Esophagus (tissue), 2 donors: ENCODE results near the gene FANK1. TPM values are rescaled to one million over a fixed set of nuclear protein-coding genes. Genes with fewer than 3 reads are reported as not detected.

Experiments used
- H3K27ac ChIP-seq, 2 donors: one replicate each; pipeline ENCODE4 v1.5.1; 2013; ENCODE audit warnings: low read depth in 2 of 2, mild to moderate bottlenecking in 2 of 2, inconsistent platforms in 1 of 2, low read length in 1 of 2, moderate library complexity in 1 of 2
- H3K27me3 ChIP-seq, 2 donors: one replicate each; pipeline ENCODE4 v1.6.1; 2013; ENCODE audit warnings: low read length in 2 of 2, control low read depth in 1 of 2, mild to moderate bottlenecking in 1 of 2; ENCODE audit not compliant: insufficient read depth in 2 of 2, control insufficient read depth in 1 of 2
- H3K36me3 ChIP-seq, 2 donors: one replicate each; pipeline ENCODE4 v1.6.1; 2013; ENCODE audit warnings: low read length in 1 of 2; ENCODE audit not compliant: control insufficient read depth in 2 of 2, insufficient read depth in 2 of 2
- H3K4me1 ChIP-seq, 2 donors: one replicate each; pipeline ENCODE4 v1.6.1; 2013; ENCODE audit warnings: low read length in 1 of 2; ENCODE audit not compliant: control insufficient read depth in 2 of 2, insufficient read depth in 2 of 2
- H3K4me3 ChIP-seq, 2 donors: one replicate each; pipeline ENCODE4 v1.5.1; 2013; ENCODE audit warnings: low read length in 2 of 2, mild to moderate bottlenecking in 2 of 2, low read depth in 1 of 2, moderate library complexity in 1 of 2
- H3K9me3 ChIP-seq, 2 donors: one replicate each; pipeline ENCODE4 v1.6.1; 2013; ENCODE audit warnings: mild to moderate bottlenecking in 2 of 2, low read depth in 1 of 2, low read length in 1 of 2, moderate library complexity in 1 of 2; ENCODE audit not compliant: control insufficient read depth in 2 of 2, insufficient read depth in 1 of 2
- WGBS, 2 donors: extraction: QIAGEN DNeasy Blood & Tissue Kit; methylation state at CpG; one replicate each; pipeline ENCODE4 v1.1.7; 2013; 5-methylcytosine and 5-hydroxymethylcytosine counted together
- polyA plus RNA-seq, 2 donors: library from polyadenylated mRNA; stranded (reverse); fragments of 200-250 nt; gene quantifications; one replicate each; pipeline ENCODE4 v1.2.3, GENCODE V29; 2013
- donor health status: healthy with polysubstance abuse.
- donor health status: Bipolar disorder and iron deficiency.

FANK1 gene
- polyA plus RNA-seq, 2 donors: 4.3 to 8.1 TPM

DNA sequence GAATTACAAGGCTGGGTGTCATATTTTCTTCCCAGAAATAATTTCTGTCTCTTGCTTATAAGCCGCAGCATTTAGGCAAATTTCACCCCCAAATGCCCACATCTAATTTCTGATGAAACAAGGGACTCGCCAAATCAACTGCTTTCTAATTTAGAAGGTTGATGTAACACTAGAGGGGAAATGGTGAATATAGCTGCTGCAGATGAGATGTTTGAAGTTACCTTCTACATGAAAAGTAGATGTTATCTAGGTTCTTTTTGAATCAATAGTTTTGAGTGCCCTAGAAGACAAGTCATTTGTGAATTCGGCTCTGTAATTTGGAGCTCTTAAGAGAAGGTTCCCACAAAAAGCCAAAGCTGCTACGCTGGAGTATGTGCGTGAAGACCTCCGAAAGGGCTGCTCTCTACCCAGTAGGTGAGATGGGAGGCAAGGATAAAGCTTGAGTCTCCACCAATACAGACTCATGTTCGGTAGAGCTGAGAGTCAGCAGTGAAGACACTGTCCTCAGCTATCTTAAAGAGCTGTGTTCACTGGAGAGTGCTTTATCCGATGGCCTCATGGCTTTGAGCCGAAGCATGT is 99.5 kb downstream of the FANK1 start:
- Histone ChIP-seq H3K4me3 (no peak overlapping the region), H3K27me3 (no peaks in the 10 kb centered on the region), H3K4me1 (no peaks in the 10 kb centered on the region), H3K36me3 (no peaks in the 10 kb centered on the region), H3K9me3 (no peaks in the 10 kb centered on the region), H3K27ac (no peak overlapping the region)
- 92 to 95% methylated on average over 9 of the region's 9 CpGs for WGBS, 2 donors

DNA sequence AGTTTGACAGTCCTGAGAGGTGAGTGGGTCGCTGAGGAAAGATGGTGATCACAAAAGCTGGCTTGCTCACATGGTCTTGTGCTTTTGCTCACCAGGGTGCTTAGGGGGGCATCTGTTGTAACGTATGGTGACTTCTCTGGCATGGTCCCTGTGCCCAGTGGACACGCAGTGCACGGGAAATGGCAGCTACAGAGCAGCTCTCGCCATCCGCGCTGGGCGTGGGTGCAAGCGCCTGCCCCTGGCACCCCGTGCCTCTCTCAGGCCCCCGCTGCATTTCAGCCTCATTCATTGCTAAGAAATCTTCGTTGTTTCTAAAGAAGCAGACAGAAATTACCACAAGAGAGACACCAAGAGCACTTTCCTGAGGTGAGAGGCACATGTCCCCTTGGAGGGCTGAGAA is 101.2 kb downstream of the FANK1 start:
- H3K4me1 ChIP-seq: peaks cover 0 to 3% of the 10 kb centered on the region in 2 donors
- no peak overlapping the region for H3K4me3 ChIP-seq
- H3K27me3 ChIP-seq: no peaks in the 10 kb centered on the region
- no peaks in the 10 kb centered on the region for H3K36me3 ChIP-seq
- no peaks in the 10 kb centered on the region for H3K9me3 ChIP-seq
- no peak overlapping the region for H3K27ac ChIP-seq
- WGBS, 2 donors: 93 to 94% methylated on average over 12 of the region's 12 CpGs

- no peaks in the 10 kb centered on the region for H3K36me3 ChIP-seq
- peaks cover 0 to 3% of the 10 kb centered on the region in 2 donors for H3K4me1 ChIP-seq
- 82 to 86% methylated on average over 3 of the region's 3 CpGs for WGBS, 2 donors
- H3K27me3 ChIP-seq: no peaks in the 10 kb centered on the region
- H3K4me3 ChIP-seq: no peak overlapping the region
- no peaks in the 10 kb centered on the region for H3K9me3 ChIP-seq
- no peak overlapping the region for H3K27ac ChIP-seq
Measured at GRCh38 chr10:125999694-126000093, 103.3 kb downstream of the FANK1 start.

DNA sequence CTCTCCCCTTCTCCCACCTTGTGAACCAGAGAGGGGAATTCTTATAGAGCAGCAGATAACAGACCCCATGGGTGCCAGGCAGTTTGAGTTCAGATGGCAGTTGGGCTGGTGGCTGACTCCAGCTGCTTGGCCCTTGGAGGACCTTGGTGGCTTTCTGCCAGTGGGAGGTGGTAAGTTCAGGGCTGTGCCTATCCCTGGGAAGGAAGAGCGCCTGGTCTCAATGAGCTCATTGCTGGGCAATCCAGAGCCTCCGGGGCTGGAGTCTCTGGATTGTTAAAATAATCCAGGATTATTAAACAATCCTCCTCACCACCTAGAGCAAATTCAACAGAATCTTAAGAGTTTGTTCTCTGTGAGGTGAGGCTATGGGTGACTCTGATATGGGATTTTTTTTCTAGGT is 105.2 kb downstream of the FANK1 start:
- H3K4me3 ChIP-seq: no peak overlapping the region
- WGBS, 2 donors: 59 to 63% methylated on average over 2 of the region's 2 CpGs
- no peaks in the 10 kb centered on the region for H3K27me3 ChIP-seq
- H3K27ac ChIP-seq: no peak overlapping the region
- peaks cover 0 to 3% of the 10 kb centered on the region in 2 donors for H3K4me1 ChIP-seq
- H3K9me3 ChIP-seq: no peaks in the 10 kb centered on the region
- no peaks in the 10 kb centered on the region for H3K36me3 ChIP-seq

GRCh38 chr10:126004752-126005151 is 108.4 kb downstream of the FANK1 start:
- Histone ChIP-seq H3K9me3 (no peaks in the 10 kb centered on the region), H3K27ac (no peak overlapping the region), H3K36me3 (no peaks in the 10 kb centered on the region), H3K27me3 (no peaks in the 10 kb centered on the region), H3K4me1 (peaks cover 0 to 3% of the 10 kb centered on the region in 2 donors), H3K4me3 (no peak overlapping the region)
- 84 to 85% methylated on average over 8 of the region's 8 CpGs for WGBS, 2 donors

- no peak overlapping the region for H3K27ac ChIP-seq
Measured at GRCh38 chr10:126006264-126006663, 109.9 kb downstream of the FANK1 start.

GRCh38 chr10:126006906-126007305 is 110.5 kb downstream of the FANK1 start:
- Histone ChIP-seq H3K36me3 (no peaks in the 10 kb centered on the region), H3K27ac (no peak overlapping the region), H3K4me3 (no peak overlapping the region), H3K27me3 (no peaks in the 10 kb centered on the region), H3K9me3 (no peaks in the 10 kb centered on the region), H3K4me1 (no peaks in the 10 kb centered on the region)
- 91 to 94% methylated on average over 2 of the region's 2 CpGs for WGBS, 2 donors

More at GRCh38 chr10:126006264-126006663, 109.9 kb downstream of the FANK1 start:
- peaks cover 0 to 3% of the 10 kb centered on the region in 2 donors for H3K4me1 ChIP-seq
- no peaks in the 10 kb centered on the region for H3K27me3 ChIP-seq
- H3K36me3 ChIP-seq: no peaks in the 10 kb centered on the region
- no peak overlapping the region for H3K4me3 ChIP-seq
- H3K9me3 ChIP-seq: no peaks in the 10 kb centered on the region
- 76 to 85% methylated on average over 5 of the region's 5 CpGs for WGBS, 2 donors

DNA sequence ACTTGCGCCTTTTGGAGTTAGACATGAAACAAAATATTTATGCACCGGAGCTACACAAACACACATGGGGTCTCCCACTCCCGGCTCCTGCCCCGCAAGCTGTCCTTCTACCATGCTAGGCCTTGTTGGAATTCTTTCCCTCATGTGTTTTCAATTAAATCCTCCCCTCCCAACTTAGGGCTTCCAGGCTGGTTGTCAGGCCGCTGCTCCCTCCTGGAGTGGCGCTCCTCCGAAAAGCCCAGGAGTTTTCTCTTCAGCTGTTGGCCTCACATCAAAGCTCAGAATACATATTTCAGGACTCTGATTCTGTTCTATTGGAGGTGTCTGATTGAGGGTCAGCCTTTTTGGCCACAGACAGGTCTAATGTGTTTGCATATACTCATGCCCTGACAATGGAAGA is 113.3 kb downstream of the FANK1 start:
- Histone ChIP-seq H3K4me3 (no peak overlapping the region), H3K4me1 (no peaks in the 10 kb centered on the region), H3K27ac (no peak overlapping the region), H3K27me3 (no peaks in the 10 kb centered on the region), H3K9me3 (no peaks in the 10 kb centered on the region), H3K36me3 (no peaks in the 10 kb centered on the region)
- WGBS, 2 donors: 91 to 95% methylated on average over 7 of the region's 7 CpGs

GRCh38 chr10:126011995-126012394 is 115.6 kb downstream of the FANK1 start:
- no peaks in the 10 kb centered on the region for H3K9me3 ChIP-seq
- H3K4me1 ChIP-seq: no peaks in the 10 kb centered on the region
- H3K27me3 ChIP-seq: no peaks in the 10 kb centered on the region
- no peak overlapping the region for H3K27ac ChIP-seq
- no peak overlapping the region for H3K4me3 ChIP-seq
- WGBS, 2 donors: 78 to 86% methylated on average over 5 of the region's 5 CpGs
- H3K36me3 ChIP-seq: no peaks in the 10 kb centered on the region

- H3K27ac ChIP-seq: no peak overlapping the region
- no peaks in the 10 kb centered on the region for H3K9me3 ChIP-seq
- H3K4me1 ChIP-seq: no peaks in the 10 kb centered on the region
- H3K27me3 ChIP-seq: no peaks in the 10 kb centered on the region
- 91 to 92% methylated on average over 2 of the region's 2 CpGs for WGBS, 2 donors
- H3K36me3 ChIP-seq: no peaks in the 10 kb centered on the region
- H3K4me3 ChIP-seq: no peak overlapping the region
Measured at GRCh38 chr10:126012485-126012884, 116.1 kb downstream of the FANK1 start.
